H9 (cell line): ENCODE results near the gene ABCA10. TPM values are rescaled to one million over a fixed set of nuclear protein-coding genes. Genes with fewer than 3 reads are reported as not detected.

ENCODE experiments used
- DNase-seq: peaks from one replicate; pipeline ENCODE4 v3.0.0-alpha.2; 2017
- H2AFZ ChIP-seq: one replicate; pipeline ENCODE4 v1.6.1; 2013; ENCODE audit warnings: mild to moderate bottlenecking, low read length, control low read depth, moderate library complexity
- H2AK5ac ChIP-seq: 2 replicates; pipeline ENCODE4 v1.6.1; 2013; ENCODE audit warnings: low read length, control low read depth, mixed read lengths; ENCODE audit not compliant: insufficient read length
- H2BK120ac ChIP-seq: one replicate; pipeline ENCODE4 v1.6.1; 2013; ENCODE audit warnings: low read depth, mild to moderate bottlenecking, low read length, control low read depth, inconsistent platforms; ENCODE audit not compliant: poor library complexity, severe bottlenecking
- H2BK12ac ChIP-seq: 2 replicates; pipeline ENCODE4 v1.6.1; 2013; ENCODE audit warnings: low read length, control low read depth, mixed read lengths, low read depth; ENCODE audit not compliant: insufficient read length
- H2BK15ac ChIP-seq: 2 replicates; pipeline ENCODE4 v1.6.1; 2013; ENCODE audit warnings: low read depth, low read length, control low read depth
- H2BK20ac ChIP-seq: one replicate; pipeline ENCODE4 v1.6.1; 2013; ENCODE audit warnings: low read depth, mild to moderate bottlenecking, low read length, control low read depth, inconsistent platforms; ENCODE audit not compliant: poor library complexity, severe bottlenecking
- H2BK5ac ChIP-seq: 2 replicates; pipeline ENCODE4 v1.6.1; 2013; ENCODE audit warnings: low read length, control low read depth, mixed read lengths; ENCODE audit not compliant: insufficient read length
- H3K14ac ChIP-seq: 2 replicates; pipeline ENCODE4 v1.6.1; 2013; ENCODE audit warnings: low read length, control low read depth; ENCODE audit not compliant: insufficient read depth
- H3K18ac ChIP-seq: 2 replicates; pipeline ENCODE4 v1.6.1; 2013; ENCODE audit warnings: low read depth, mild to moderate bottlenecking, mixed read lengths, low read length, control low read depth; ENCODE audit not compliant: insufficient read length
- H3K23ac ChIP-seq: 2 replicates; pipeline ENCODE4 v1.6.1; 2013; ENCODE audit warnings: low read length, control low read depth, mixed read lengths, low read depth; ENCODE audit not compliant: insufficient read length
- H3K23me2 ChIP-seq: 2 replicates; pipeline ENCODE4 v1.6.1; 2013; ENCODE audit warnings: low read depth, mild to moderate bottlenecking, mixed read lengths, low read length, control low read depth; ENCODE audit not compliant: insufficient read length, poor library complexity, severe bottlenecking
- H3K27ac ChIP-seq: 2 replicates; pipeline ENCODE4 v1.5.1; 2013; ENCODE audit warnings: low read length, control low read depth, mixed read lengths, low read depth; ENCODE audit not compliant: insufficient read length
- H3K27me3 ChIP-seq: 2 replicates; pipeline ENCODE4 v1.6.1; 2013; ENCODE audit warnings: low read length, control low read depth, inconsistent platforms; ENCODE audit not compliant: insufficient read depth
- H3K4ac ChIP-seq: 2 replicates; pipeline ENCODE4 v1.6.1; 2013; ENCODE audit warnings: low read depth, mild to moderate bottlenecking, control low read depth, inconsistent platforms, low read length, moderate library complexity
- H3K4me1 ChIP-seq: 2 replicates; pipeline ENCODE4 v1.6.1; 2013; ENCODE audit warnings: low read length, control low read depth, inconsistent platforms; ENCODE audit not compliant: insufficient read depth
- H3K4me2 ChIP-seq: 2 replicates; pipeline ENCODE4 v1.6.1; 2013; ENCODE audit warnings: low read length, control low read depth, mixed read lengths; ENCODE audit not compliant: insufficient read length, insufficient read depth
- H3K56ac ChIP-seq: 2 replicates; pipeline ENCODE4 v1.6.1; 2013; ENCODE audit warnings: low read depth, mild to moderate bottlenecking, mixed read lengths, low read length, control low read depth; ENCODE audit not compliant: insufficient read length
- H3K79me1 ChIP-seq: 2 replicates; pipeline ENCODE4 v1.6.1; 2013; ENCODE audit warnings: low read depth, mild to moderate bottlenecking, moderate library complexity, low read length, control low read depth, inconsistent platforms; ENCODE audit not compliant: insufficient read depth, poor library complexity, severe bottlenecking
- H3K79me2 ChIP-seq: 2 replicates; pipeline ENCODE4 v1.6.1; 2013; ENCODE audit warnings: low read length, control low read depth, inconsistent platforms; ENCODE audit not compliant: insufficient read depth
- H3K9ac ChIP-seq: 2 replicates; pipeline ENCODE4 v1.6.1; 2013; ENCODE audit warnings: low read length, control low read depth, mixed read lengths; ENCODE audit not compliant: insufficient read length; ENCODE audit errors: extremely low read depth
- H3K9me3 ChIP-seq: one replicate; pipeline ENCODE4 v1.6.1; 2013; ENCODE audit warnings: low read depth, low read length, inconsistent platforms; ENCODE audit not compliant: control insufficient read depth
- H3T11ph ChIP-seq: one replicate; pipeline ENCODE4 v1.6.1; 2013; ENCODE audit warnings: mild to moderate bottlenecking, low read length, control low read depth, inconsistent platforms
- H4K20me1 ChIP-seq: one replicate; pipeline ENCODE4 v1.6.1; 2013; ENCODE audit not compliant: control insufficient read depth, insufficient read length, insufficient read depth
- H4K5ac ChIP-seq: 2 replicates; pipeline ENCODE4 v1.6.1; 2013; ENCODE audit warnings: low read depth, mild to moderate bottlenecking, mixed read lengths, low read length, control low read depth; ENCODE audit not compliant: insufficient read length
- H4K8ac ChIP-seq: replicated peaks from 2 replicates; pipeline ENCODE4 v1.6.1; 2013; ENCODE audit warnings: low read length, control low read depth, mixed read lengths, low read depth; ENCODE audit not compliant: insufficient read length
- H4K91ac ChIP-seq: 2 replicates; pipeline ENCODE4 v1.6.1; 2013; ENCODE audit warnings: low read depth, mild to moderate bottlenecking, moderate library complexity, mixed read lengths, low read length, control low read depth; ENCODE audit not compliant: insufficient read length
- H3K27ac Mint-ChIP-seq, 3 experiments: 2 replicates in 2 of 3; 3 replicates in 1 of 3; pipeline ENCODE4 v1.8.0; 2020 to 2021; ENCODE audit warnings: mixed read lengths in 3 of 3, mild to moderate bottlenecking in 1 of 3, moderate library complexity in 1 of 3
- H3K27me3 Mint-ChIP-seq: 2 replicates; pipeline ENCODE4 v1.8.0; 2021; ENCODE audit warnings: low read depth, mild to moderate bottlenecking, moderate library complexity, mixed read lengths
- H3K36me3 Mint-ChIP-seq, 3 experiments: 2 replicates in 2 of 3; 3 replicates in 1 of 3; pipeline ENCODE4 v1.8.0; 2020 to 2021; ENCODE audit warnings: low read depth in 3 of 3, mixed read lengths in 3 of 3; ENCODE audit not compliant: insufficient read depth in 1 of 3
- H3K4me1 Mint-ChIP-seq, 2 experiments: 2 replicates each; pipeline ENCODE4 v1.8.0; 2020; ENCODE audit warnings: mixed read lengths in 2 of 2
- H3K4me3 Mint-ChIP-seq, 2 experiments: 2 replicates in 1 of 2; 3 replicates in 1 of 2; pipeline ENCODE4 v1.8.0; 2020 to 2021; ENCODE audit warnings: mild to moderate bottlenecking in 2 of 2, mixed read lengths in 2 of 2, moderate library complexity in 1 of 2
- H3K9me3 Mint-ChIP-seq, 2 experiments: 2 replicates in 1 of 2; 3 replicates in 1 of 2; pipeline ENCODE4 v1.8.0; 2020; ENCODE audit warnings: mild to moderate bottlenecking in 2 of 2, mixed read lengths in 2 of 2, moderate library complexity in 1 of 2
- CTCF ChIP-seq: fragments of 200-600 bp; sonication (generic); conservative IDR thresholded peaks from 3 replicates; pipeline ENCODE4 v1.8.0; 2021; ENCODE audit warnings: antibody characterized with exemption, mild to moderate bottlenecking
- WGBS: extraction: QIAGEN DNeasy Blood & Tissue Kit; methylation state at CpG from one replicate; pipeline ENCODE4 v1.1.7; 2013; ENCODE audit warnings: missing lambda C conversion rate, low lambda C conversion rate, mixed read lengths; ENCODE audit not compliant: insufficient read length; ENCODE audit errors: extremely low coverage; 5-methylcytosine and 5-hydroxymethylcytosine counted together
- total RNA-seq: library from RNA; stranded (reverse); gene quantifications from 2 replicates; pipeline ENCODE4 v1.2.1, GENCODE V29; 2021

ABCA10 gene
- total RNA-seq, 1 experiment from 2014 or later: not detected

- H3K56ac ChIP-seq: no peak overlapping the region
- no peak overlapping the region for H3K18ac ChIP-seq
- H3K4me1 Mint-ChIP-seq: peaks cover 2 to 4% of the 10 kb centered on the region in 2 experiments; a peak in 1 of 4 replicates
- no peak overlapping the region for H2BK5ac ChIP-seq
- no peaks in the 10 kb centered on the region for H3K9me3 ChIP-seq
- no peak overlapping the region for H3K4me2 ChIP-seq
- no peak overlapping the region for H3K27ac Mint-ChIP-seq
- no peak overlapping the region for H3K27ac ChIP-seq
- H3K79me2 ChIP-seq: no peaks in the 10 kb centered on the region
- H4K8ac ChIP-seq: no peak overlapping the region
- H2BK15ac ChIP-seq: no peak overlapping the region
- no peaks in the 10 kb centered on the region for H4K20me1 ChIP-seq
- H3K79me1 ChIP-seq: no peaks in the 10 kb centered on the region
- no peak overlapping the region for H4K5ac ChIP-seq
- H3K27me3 ChIP-seq: no peaks in the 10 kb centered on the region
- TF ChIP-seq CTCF: no peak
- H3K27me3 Mint-ChIP-seq: no peaks in the 10 kb centered on the region
- H3K36me3 Mint-ChIP-seq: no peaks in the 10 kb centered on the region
- no peak for DNase-seq
- no peaks in the 10 kb centered on the region for H3K4me1 ChIP-seq
- H3K14ac ChIP-seq: no peak overlapping the region
- H2AK5ac ChIP-seq: no peak overlapping the region
- no peak overlapping the region for H2BK120ac ChIP-seq
- H2AFZ ChIP-seq: no peak overlapping the region
- H4K91ac ChIP-seq: no peak overlapping the region
- no peak overlapping the region for H3K4me3 Mint-ChIP-seq
- WGBS: no CpG with 5 or more reads among the region's 1 CpG
- H3K23me2 ChIP-seq: no peaks in the 10 kb centered on the region
- H3K9ac ChIP-seq: no peak overlapping the region
- no peak overlapping the region for H3K23ac ChIP-seq
- no peak overlapping the region for H2BK12ac ChIP-seq
- no peak overlapping the region for H2BK20ac ChIP-seq
- no peak overlapping the region for H3T11ph ChIP-seq
- no peak overlapping the region for H3K4ac ChIP-seq
- no peaks in the 10 kb centered on the region for H3K9me3 Mint-ChIP-seq
These were observed 78.3 kb downstream of the ABCA10 start for GRCh38 chr17:69150333-69150732.
